Effector memory CD8-positive, alpha-beta T cell (primary cell): Measurements from ENCODE around the gene HSDL2.
"Not testable (repeated sequence)": the region's sequence is repeated elsewhere in the genome, so short reads cannot be mapped to it uniquely, and the experiment has no call there.

ENCODE experiments used
- ATAC-seq: fragments of 150-1000 bp; cut with Tn5 transposase; replicated peaks from 2 replicates; pipeline ENCODE4 v1.10.0; 2021; ENCODE audit warnings: mild to moderate bottlenecking, moderate library complexity
- DNase-seq, 3 experiments: peaks; one replicate each; pipeline ENCODE4 v3.0.0; 2021
- H3K27ac Mint-ChIP-seq, 2 donors: one replicate each; pipeline ENCODE4 v1.8.0; 2022; ENCODE audit warnings: mild to moderate bottlenecking in 2 of 2, mixed read lengths in 2 of 2, moderate library complexity in 2 of 2
- H3K27me3 Mint-ChIP-seq, 2 donors: one replicate each; pipeline ENCODE4 v1.8.0; 2022; ENCODE audit warnings: mixed read lengths in 2 of 2
- H3K36me3 Mint-ChIP-seq: one replicate; pipeline ENCODE4 v1.8.0; 2022; ENCODE audit warnings: mild to moderate bottlenecking, moderate library complexity, mixed read lengths; ENCODE audit not compliant: insufficient read depth
- H3K4me1 Mint-ChIP-seq, 2 donors: one replicate each; pipeline ENCODE4 v1.8.0; 2022; ENCODE audit warnings: low read depth in 2 of 2, mixed read lengths in 2 of 2
- H3K4me3 Mint-ChIP-seq, 2 donors: one replicate each; pipeline ENCODE4 v1.8.0; 2022; ENCODE audit warnings: mild to moderate bottlenecking in 2 of 2, mixed read lengths in 2 of 2, moderate library complexity in 2 of 2
- H3K9me3 Mint-ChIP-seq, 2 donors: one replicate each; pipeline ENCODE4 v1.8.0; 2022; ENCODE audit warnings: mixed read lengths in 2 of 2

HSDL2 gene

GRCh38 chr9:112508377-112508776 lies 128.5 kb downstream of the HSDL2 start:
- no peaks in the 10 kb centered on the region for H3K27me3 Mint-ChIP-seq
- ATAC-seq (no peak), DNase-seq (no peak)
- no peaks in the 10 kb centered on the region for H3K9me3 Mint-ChIP-seq
- H3K4me3 Mint-ChIP-seq, result no peak overlapping the region
- H3K27ac Mint-ChIP-seq, result no peak overlapping the region
- no peaks in the 10 kb centered on the region for H3K36me3 Mint-ChIP-seq
- H3K4me1 Mint-ChIP-seq, result no peaks in the 10 kb centered on the region

DNA sequence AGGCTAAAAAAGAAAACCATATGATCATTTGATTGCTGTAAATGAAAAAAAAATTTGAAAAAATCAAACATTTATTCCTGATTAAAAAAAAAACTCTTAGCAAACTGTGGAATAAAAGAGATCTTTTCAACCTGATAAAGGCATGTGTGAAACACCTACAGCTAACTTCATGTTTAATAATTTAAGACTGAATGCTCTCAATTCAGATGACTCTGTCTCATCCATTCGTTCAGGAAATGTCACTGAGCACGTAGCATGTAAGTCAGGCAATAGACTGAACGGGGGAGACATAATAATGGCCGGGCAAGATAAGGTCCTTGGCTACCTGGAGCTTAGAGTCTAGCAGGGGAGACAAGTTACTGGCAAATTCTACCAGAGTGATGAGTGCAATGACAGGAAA lies 132.5 kb downstream of the HSDL2 start:
- not testable (repeated sequence) for H3K4me1 Mint-ChIP-seq, DNase-seq, H3K36me3 Mint-ChIP-seq, H3K27ac Mint-ChIP-seq, H3K27me3 Mint-ChIP-seq, ATAC-seq, H3K4me3 Mint-ChIP-seq, H3K9me3 Mint-ChIP-seq

DNA sequence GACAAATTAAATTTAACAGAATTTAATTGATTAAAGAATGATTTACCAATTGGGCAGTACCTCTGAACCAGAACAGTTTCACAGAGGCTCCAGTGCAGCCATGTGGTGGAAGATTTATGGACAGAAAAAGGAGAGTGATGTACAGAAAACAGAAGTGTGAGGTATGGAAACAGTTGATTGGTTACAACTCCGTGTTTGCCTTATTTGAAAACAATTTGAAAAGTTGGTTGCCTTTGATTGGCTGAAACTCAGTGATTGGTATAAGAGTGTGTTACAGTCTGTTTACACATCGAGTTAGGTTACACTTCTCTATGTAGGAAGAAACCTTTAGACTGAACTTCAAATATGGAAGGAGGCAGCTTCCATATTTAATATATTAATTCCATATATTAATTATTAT lies 136.9 kb downstream of the HSDL2 start:
- H3K27me3 Mint-ChIP-seq, result no peaks in the 10 kb centered on the region
- no peaks in the 10 kb centered on the region for H3K9me3 Mint-ChIP-seq
- DNase-seq (no peak), ATAC-seq (no peak)
- no peak overlapping the region for H3K27ac Mint-ChIP-seq
- no peak overlapping the region for H3K4me3 Mint-ChIP-seq
- no peaks in the 10 kb centered on the region for H3K36me3 Mint-ChIP-seq
- no peaks in the 10 kb centered on the region for H3K4me1 Mint-ChIP-seq

DNA sequence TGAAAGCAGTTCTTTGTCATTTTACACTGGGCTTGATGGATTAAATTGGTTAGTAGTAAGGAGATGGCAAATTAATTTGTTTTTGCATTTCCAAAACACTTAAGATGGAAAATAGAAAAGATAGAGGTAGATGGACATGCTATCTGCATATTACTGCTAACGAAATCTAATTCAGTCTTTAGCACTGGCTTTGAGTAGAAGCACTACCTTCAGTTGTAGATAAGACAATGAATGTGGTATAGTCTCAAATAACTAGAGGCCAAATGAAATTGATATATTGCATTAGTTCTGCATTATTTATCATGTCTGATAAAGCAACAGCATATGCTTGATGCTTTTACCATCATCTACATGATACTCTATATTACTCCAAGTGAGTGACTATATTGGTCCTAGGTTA lies 140.2 kb downstream of the HSDL2 start:
- Mint-ChIP-seq H3K27ac (no peak overlapping the region), H3K27me3 (no peaks in the 10 kb centered on the region), H3K4me1 (peaks cover 0 to 5% of the 10 kb centered on the region in 2 donors), H3K4me3 (no peak overlapping the region), H3K36me3 (no peaks in the 10 kb centered on the region), H3K9me3 (no peaks in the 10 kb centered on the region)
- ATAC-seq (no peak), DNase-seq (no peak)

DNA sequence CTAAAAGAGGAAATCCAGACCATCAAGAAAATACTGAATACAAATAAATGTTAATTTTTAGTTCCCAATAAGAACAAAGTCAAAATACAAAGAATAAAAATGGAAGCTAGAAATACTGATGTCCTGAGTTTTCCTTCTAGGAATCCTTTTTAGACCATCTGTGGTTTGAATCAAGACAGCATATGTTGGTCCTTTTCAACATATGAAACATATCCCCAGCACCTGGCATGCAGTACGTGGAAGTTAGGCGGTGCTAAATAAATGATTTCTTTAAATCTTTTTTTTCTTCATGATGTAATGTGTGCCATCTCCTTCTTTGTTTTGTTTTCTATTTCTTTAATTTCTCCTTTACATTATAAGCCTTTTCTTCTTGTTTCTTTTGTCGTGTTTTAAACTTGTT lies 140.7 kb downstream of the HSDL2 start:
- Mint-ChIP-seq H3K4me3 (no peak overlapping the region), H3K27ac (no peak overlapping the region), H3K36me3 (no peaks in the 10 kb centered on the region), H3K4me1 (peaks cover 0 to 5% of the 10 kb centered on the region in 2 donors), H3K27me3 (no peaks in the 10 kb centered on the region), H3K9me3 (no peaks in the 10 kb centered on the region)
- no peak for DNase-seq
- ATAC-seq, result no peak
